Sigmoid colon (tissue), 4 donors: ENCODE measurements around the gene PRKAR2B.
"Not testable (repeated sequence)": the region's sequence is repeated elsewhere in the genome, so short reads cannot be mapped to it uniquely, and the experiment has no call there.

Source experiments
- CTCF ChIP-seq, 4 experiments: fragments of 450-650 bp in 3 of 4; fragments of 200-600 bp in 1 of 4; IDR thresholded peaks; one replicate each; pipeline ENCODE4 v1.5.1; 2016 to 2019; ENCODE audit warnings: antibody characterized with exemption in 4 of 4, mild to moderate bottlenecking in 3 of 4, moderate library complexity in 2 of 4
- EP300 ChIP-seq, 4 donors: sonication (generic); formaldehyde crosslinking; IDR thresholded peaks; one replicate each; pipeline ENCODE4 v1.6.1; 2017; ENCODE audit warnings: antibody characterized with exemption in 4 of 4
- POLR2A ChIP-seq, 2 donors: fragments of 450-650 bp; IDR thresholded peaks; one replicate each; pipeline ENCODE4 v1.6.1; 2016; ENCODE audit warnings: antibody characterized with exemption in 2 of 2, mild to moderate bottlenecking in 2 of 2, moderate library complexity in 2 of 2
- POLR2AphosphoS5 ChIP-seq, 4 donors: sonication (generic); formaldehyde crosslinking; IDR thresholded peaks; one replicate each; pipeline ENCODE4 v1.6.1; 2017; ENCODE audit warnings: antibody characterized with exemption in 4 of 4

- TF ChIP-seq CTCF, POLR2A, POLR2AphosphoS5, EP300 (IDR thresholded peaks at IDR 0.05): not testable (repeated sequence)
These were observed 2.7 kb upstream of the PRKAR2B start for GRCh38 chr7:107041764-107042163.
